ENCODE results near the gene RAD52.
"Not testable (repeated sequence)": the region's sequence is repeated elsewhere in the genome, so short reads cannot be mapped to it uniquely, and the experiment has no call there.

RAD52 gene

GRCh38 chr12:967641-968040 is 18.1 kb upstream of the RAD52 start:
- DNase-seq (ENCODE audit: low spot score), result no peak

- no peak for DNase-seq (ENCODE audit: low spot score)
These were observed 17.2 kb upstream of the RAD52 start for GRCh38 chr12:966724-967123.

GRCh38 chr12:958588-959123 is 9.2 kb upstream of the RAD52 start:
- no peak for DNase-seq (ENCODE audit: low spot score)

- DNase-seq (ENCODE audit: low spot score), result no peak
These were observed 6.4 kb upstream of the RAD52 start for GRCh38 chr12:955939-956338.

- no peak for DNase-seq (ENCODE audit: low spot score)
These were observed 5.2 kb upstream of the RAD52 start for GRCh38 chr12:954741-955140.

GRCh38 chr12:953776-954175 is 4.3 kb upstream of the RAD52 start:
- no peak for DNase-seq (ENCODE audit: low spot score)

- no peak for DNase-seq (ENCODE audit: low spot score)
These were observed 1.7 kb upstream of the RAD52 start for GRCh38 chr12:951176-951575.

GRCh38 chr12:948238-948637 is 1.3 kb downstream of the RAD52 start:
- no peak for DNase-seq (ENCODE audit: low spot score)

GRCh38 chr12:946631-947030 is 2.9 kb downstream of the RAD52 start:
- DNase-seq (ENCODE audit: low spot score), result no peak

GRCh38 chr12:946212-946611 is 3.3 kb downstream of the RAD52 start:
- no peak for DNase-seq (ENCODE audit: low spot score)

- no peak for DNase-seq (ENCODE audit: low spot score)
These were observed 5.3 kb downstream of the RAD52 start for GRCh38 chr12:944211-944610.

- DNase-seq (ENCODE audit: low spot score), result no peak
These were observed 6.4 kb downstream of the RAD52 start for GRCh38 chr12:943051-943450.

- DNase-seq (ENCODE audit: low spot score), result no peak
These were observed 10.7 kb downstream of the RAD52 start for GRCh38 chr12:938810-939209.

GRCh38 chr12:936377-937345 is 12.8 kb downstream of the RAD52 start:
- DNase-seq (ENCODE audit: low spot score), result no peak

GRCh38 chr12:935891-936290 is 13.6 kb downstream of the RAD52 start:
- DNase-seq (ENCODE audit: low spot score), result not testable (repeated sequence)

GRCh38 chr12:931591-931990 is 17.9 kb downstream of the RAD52 start:
- DNase-seq (ENCODE audit: low spot score), result no peak

- DNase-seq (ENCODE audit: low spot score), result no peak
These were observed 18.4 kb downstream of the RAD52 start for GRCh38 chr12:931060-931459.

- DNase-seq (ENCODE audit: low spot score), result no peak
These were observed 22.9 kb downstream of the RAD52 start for GRCh38 chr12:926641-927040.

GRCh38 chr12:922285-922684 is 27.2 kb downstream of the RAD52 start:
- no peak for DNase-seq (ENCODE audit: low spot score)

GRCh38 chr12:920676-921075 is 28.8 kb downstream of the RAD52 start:
- DNase-seq (ENCODE audit: low spot score), result no peak

GRCh38 chr12:916712-917445 is 32.6 kb downstream of the RAD52 start:
- no peak for DNase-seq (ENCODE audit: low spot score)

- DNase-seq (ENCODE audit: low spot score), result no peak
These were observed 33.3 kb downstream of the RAD52 start for GRCh38 chr12:916240-916639.

GRCh38 chr12:915090-915489 is 34.4 kb downstream of the RAD52 start:
- DNase-seq (ENCODE audit: low spot score), result no peak
